B cell (primary cell): ENCODE results near the gene GPR62.

ENCODE experiments used
- CTCF ChIP-seq: fragments of 200-600 bp; IDR thresholded peaks from one replicate; pipeline ENCODE4 v1.8.0; 2022; ENCODE audit warnings: antibody characterized with exemption, mild to moderate bottlenecking
- EZH2 ChIP-seq: IDR thresholded peaks from 2 replicates; pipeline ENCODE4 v1.6.1; 2012; ENCODE audit warnings: borderline replicate concordance, low read depth, mild to moderate bottlenecking, moderate library complexity, low read length; ENCODE audit not compliant: insufficient read depth, poor library complexity, severe bottlenecking

- TF ChIP-seq CTCF: no peak
- no peak for TF ChIP-seq EZH2
Observed at GRCh38 chr3:51975852-51976549, 20.8 kb downstream of the GPR62 start.
